NOMO-1 (cell line): ENCODE results near the gene GPR150.

Source experiments
- DNase-seq, 2 experiments: peaks; one replicate each; lab custom pipeline; 2025; ENCODE audit not compliant: unreplicated experiment in 2 of 2; lab: John Stamatoyannopoulos, UW

GPR150 gene

DNA sequence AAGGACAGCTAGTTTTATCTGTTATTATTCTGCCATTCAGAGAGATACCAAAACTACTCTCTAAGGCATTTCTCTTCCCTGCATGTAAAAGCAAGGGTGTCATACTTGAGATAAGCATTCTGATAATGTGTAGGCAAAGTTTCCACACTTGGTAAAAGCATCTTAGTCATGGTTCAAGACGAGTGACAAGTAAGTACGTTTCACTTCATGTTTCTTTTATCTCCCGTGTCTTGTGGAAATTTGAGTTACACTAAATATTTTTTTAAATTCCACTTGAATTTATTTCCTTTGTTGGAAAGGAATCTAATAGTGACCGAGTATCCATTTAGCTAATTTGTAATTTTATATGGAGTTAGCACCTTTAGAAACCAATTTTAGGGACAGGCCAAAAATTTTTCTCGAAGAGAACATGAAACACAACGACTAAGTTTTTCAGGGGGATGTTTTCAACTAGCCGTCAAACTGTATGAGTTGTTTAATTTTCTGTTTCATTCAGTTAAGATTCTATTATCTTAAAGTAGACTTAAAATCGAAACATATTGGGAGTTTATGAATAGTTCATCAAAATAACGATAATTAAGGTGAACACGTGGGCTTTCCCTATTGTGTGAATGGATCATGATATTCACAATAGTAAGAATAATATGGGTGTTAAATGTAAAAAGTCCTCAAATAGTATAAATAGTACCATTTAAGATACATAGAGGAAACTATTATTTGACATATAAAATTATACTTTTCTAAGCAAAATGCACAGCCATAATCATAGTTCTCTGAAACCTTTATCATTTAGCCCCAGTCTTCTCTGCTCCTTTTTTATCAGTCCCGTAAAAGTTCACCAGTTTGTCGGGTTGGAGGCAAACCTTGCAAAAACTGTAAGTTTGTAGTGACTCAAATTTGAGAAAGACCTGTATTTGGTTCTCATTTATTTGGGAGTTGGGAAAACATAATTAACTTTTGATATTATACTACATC, 28.3 kb downstream of the GPR150 start:
- DNase-seq, result peak in 1 of 2 experiments; percentile 56

DNA sequence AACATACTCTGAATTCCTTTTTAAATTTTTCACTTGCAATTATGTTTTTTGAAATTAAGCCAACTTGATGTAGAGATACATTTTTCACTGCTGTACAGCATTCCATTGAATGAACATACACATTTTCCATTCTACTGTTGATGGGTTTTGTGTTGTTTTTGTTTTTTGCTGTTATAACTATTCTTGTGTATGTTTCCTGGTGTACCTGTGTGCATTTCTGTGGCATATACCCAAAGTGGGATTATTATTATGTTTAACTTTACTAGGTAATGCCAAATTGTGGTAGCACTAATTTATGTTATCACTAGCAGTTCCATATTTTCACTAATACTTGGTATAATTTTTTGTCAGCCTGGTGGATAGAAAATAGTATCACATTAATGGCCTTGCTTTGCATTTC, 29.4 kb downstream of the GPR150 start:
- no peak for DNase-seq

DNA sequence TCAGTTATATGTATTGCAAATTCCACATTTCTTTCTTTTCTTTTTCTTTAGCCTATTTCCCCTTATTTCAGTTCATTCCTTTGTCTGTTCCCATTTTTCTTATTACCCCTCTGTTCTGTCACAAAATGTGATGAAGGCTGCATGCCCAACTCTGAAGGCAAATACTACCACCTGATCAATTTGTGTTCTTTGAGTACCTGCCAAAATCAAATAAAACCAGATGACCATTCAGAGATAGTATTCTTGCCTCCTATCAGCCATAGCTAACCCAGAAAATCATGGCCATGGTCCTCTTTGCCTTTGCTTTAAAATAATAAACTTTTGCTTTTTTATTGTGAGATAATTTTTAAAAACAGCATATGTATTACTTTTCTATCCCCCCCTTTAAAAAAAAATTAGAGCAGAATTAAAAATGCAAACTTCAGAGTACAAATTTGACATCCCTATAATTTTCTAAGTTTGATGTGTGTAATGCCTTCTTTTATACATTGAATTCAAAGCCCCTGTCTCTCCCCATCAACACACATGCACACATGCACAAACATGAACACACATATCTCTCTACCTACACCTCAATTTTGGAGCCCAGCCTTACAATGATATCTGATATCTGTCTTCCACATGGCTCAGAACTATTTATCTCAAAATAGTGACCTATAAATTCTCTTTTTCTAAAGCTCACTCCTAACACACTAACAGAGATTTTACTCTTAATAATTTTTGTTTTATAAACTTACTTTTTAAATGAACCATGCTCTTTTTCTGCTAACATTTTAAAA, 30.1 kb downstream of the GPR150 start:
- no peak for DNase-seq

DNA sequence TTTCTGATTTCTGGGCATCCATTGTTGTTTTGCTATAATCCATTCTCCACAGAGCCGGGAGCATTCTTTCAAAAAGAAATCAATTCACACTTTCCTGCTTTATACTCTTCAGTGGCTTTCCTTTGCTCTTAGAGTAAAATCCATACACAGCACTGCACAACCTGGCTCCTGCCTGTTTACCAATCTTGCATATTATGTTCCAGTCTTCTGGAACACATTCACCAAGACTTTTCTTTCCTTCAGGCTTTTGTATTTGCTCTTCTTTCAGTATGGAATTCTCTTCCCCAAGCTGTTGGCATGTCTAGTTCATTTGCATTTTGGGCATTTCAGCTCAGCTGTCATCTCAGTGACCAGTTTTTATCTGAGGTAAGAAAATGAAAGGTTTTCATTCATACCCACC, 33.0 kb downstream of the GPR150 start:
- DNase-seq, result no peak

DNA sequence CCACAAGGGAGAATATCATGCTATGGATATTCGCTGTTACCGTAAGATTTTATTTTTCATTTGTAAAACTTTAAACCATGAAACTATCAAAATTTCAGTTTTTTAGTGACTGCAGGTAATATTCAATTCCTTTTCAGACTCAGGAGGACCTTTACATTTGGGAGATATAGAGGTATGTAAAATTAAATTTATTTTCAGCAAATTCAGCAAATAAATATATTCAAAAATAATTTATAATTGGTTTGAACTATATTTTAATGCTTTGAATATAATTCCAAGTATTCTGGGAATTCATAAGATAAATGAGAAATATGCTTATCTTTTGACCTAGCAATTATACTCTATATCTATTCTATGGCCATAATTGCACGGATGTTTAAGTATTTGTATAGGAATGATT, 34.3 kb downstream of the GPR150 start:
- DNase-seq, result no peak

DNA sequence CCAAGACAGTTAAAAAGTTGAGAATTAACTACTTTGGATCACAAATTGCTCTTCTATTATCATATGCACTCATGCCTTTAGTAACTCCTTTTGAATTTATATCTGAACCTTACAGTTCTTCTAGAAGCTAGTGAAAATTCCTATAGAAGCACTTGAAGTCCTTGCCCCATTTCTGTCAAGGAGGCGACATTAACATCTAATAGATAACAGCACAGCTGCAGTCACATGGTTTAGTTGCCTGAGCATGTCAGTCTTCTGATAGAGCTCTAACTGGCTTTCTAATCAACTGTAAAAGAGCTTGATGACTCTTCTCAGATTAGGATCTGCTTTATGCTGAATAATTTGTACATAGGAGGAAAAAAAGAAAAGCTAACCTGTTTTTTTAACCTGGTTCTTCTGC, 35.7 kb downstream of the GPR150 start:
- no peak for DNase-seq

DNA sequence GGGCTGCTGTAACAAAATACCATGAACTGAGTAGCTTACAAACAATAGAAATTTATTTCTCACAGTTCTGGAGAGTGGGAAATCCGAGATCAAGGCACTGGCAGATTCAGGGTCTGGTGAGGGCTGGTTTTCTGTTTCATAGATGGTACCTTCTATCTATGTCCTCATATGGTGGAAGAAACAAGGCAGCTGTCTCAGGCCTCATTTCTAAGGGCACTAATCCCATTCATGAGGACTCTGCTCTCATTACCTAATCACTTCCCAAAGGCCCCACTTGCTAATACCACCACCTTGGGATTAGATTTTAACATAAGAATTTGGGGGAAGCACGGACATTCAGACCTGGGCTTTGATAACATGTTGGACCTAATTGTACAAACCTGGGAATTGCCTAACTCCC, 40.2 kb downstream of the GPR150 start:
- DNase-seq, result no peak

DNA sequence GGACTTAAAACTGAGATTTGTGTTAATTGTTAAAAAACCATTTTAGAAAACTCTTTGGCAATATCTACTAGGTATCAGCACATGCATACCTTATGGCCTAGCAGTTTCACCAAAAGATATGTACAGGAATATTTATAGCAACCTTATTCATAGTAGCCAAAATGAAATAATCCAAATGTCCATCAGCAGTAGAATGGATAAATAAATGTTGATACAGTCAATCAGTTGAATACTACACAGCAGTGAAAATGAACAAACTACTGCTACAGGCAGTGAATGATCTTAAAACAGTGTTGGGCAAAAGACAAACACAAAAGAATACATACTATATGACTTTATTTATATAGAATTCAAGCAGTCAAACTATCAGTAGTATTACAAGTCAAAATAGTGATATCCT, 43.1 kb downstream of the GPR150 start:
- DNase-seq, result no peak

DNA sequence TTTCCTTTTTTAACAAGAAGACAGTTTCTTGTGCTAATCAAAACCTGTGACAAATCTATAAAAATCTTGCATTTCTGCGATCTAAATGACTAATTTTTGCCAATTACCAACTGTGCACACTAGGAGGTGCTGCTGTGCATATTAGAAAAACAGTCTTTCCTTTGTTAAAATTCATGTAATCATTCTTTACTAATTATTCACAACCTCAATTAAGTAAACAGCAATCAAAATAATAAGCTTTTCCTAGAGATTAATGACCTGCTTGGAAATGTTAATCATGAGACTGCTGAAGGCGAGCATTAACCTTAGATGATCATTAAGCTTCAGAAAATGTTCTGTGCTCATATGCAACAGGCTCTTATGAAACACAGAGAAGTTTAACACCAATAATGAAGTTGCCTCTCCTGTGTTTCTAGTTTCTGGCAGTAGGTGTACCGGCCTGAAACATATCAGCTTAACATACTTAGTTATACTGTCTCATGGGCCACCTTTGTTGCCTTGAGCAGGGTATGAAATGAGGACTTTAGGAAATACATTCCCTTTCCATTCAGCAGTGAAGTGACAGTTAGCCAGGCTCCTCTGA, 44.4 kb downstream of the GPR150 start:
- DNase-seq, result peak in 1 of 2 experiments; percentile 46

DNA sequence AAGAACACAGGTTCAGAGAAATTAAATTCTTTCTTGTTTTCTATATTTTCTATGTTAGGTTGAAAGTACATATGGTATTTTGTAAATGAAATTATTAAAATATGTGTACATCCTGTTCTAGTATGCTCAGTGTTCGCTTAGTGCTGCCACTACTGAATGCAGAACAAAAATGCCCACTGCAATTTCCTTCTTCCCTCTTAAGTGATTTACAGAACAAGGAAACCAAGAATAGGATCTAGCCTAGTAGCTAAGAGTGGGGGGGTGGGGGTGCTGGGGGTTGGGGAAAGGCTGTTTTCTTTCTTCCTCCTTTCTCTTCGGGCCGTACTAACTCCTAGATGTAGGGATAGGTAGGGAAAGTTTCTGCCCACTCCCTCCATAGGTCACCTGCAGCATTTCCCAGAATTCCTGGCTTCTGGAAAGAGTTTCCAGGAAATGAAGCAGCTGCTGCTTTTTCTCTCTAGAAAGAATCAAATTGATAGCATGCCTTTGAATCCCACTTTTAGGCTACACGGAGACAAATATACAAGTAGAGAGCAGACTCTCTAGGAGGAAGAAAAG, 47.3 kb downstream of the GPR150 start:
- peak; percentile 45 to 47 for DNase-seq

DNA sequence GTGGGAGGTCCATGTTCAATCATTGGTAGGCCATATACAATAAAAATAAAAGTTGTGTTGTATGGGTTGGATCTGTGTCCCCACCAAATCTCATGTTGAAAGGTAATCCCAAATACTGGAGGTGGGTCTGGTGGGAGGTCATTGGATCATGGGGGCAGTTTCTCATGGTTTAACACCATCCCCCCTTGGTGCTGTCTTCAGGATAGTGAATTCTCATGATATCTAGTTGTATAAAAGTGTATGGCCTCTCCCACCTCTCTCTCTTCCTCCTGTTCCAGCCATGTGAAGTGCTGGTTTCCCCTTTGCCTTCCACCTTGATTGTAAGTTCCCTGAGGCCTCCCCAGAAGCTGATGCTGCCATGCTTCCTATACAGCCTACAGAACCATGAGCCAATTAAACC, 47.8 kb downstream of the GPR150 start:
- DNase-seq, result no peak

DNA sequence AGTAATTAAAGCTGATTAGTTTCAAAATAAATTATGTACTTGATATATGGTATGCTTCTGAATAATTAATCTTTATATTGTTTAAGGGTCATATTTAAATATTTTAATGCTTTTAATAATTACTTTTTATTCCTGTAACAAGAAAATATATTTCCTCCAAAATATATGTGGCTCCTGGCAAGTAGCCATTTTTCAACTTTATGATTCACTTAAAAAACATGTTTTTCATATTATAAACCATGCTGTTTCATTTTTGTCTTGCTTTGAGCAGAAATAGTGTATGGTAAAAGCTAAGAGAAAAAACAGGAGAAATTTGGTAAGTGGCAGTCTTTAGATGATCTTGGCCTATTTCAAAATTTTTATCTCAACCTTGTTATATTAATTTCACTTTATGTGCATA, 48.3 kb downstream of the GPR150 start:
- no peak for DNase-seq

DNA sequence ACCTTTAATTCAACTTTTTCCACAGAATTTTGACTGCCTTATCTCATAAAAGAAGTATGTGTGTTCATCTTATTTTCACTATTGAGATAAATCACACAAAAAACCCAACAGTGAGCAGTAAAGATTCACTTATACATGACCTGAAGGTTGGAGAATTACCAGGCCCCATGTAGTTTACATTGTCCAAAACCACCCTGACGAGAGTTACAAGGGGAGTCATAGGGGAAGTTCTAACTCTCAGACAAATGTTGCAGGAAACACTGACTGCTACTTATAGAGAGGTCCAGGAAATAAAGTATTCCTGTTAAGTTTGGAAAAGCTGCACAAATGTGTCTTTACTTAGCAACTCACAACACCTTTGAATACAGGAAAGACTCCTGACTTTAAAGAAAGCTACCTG, 48.8 kb downstream of the GPR150 start:
- no peak for DNase-seq

DNA sequence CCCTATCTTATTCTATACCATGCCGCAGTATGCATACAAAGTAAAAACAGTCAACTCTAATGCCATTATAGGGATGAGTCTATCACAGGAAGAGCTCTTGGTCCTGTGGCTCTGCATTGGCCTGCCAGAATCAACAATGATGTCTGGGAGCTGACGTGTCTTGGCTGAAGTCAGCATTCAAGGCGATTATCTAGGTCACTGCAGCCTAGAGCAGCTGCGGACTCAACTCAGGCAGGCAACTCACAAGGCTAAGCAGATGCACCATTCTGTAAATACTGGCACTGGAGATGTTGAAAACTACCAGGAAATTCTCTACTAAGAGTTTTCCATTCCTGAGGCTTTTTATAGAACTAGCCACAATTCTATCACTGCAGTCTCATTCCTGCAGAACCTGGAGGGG, 49.7 kb downstream of the GPR150 start:
- DNase-seq, result no peak

DNA sequence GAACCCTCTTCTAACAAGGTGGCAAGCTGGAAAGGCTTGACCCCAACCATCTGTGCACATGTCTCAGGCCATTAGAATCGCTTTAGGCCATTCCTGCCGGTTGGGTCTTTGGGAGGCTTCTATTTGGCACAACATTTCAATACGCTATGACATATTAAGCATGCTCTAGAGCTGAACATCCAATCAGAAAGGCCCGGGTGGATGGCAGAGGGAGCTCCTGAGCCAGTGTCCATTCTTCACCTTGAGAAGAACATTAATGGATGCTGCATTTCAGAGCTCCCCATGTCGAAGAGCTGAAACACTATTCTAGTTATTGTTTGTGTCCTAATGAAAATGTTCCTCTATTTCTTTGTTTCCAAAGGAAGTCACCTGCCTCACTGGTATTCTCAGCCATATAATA, 50.1 kb downstream of the GPR150 start:
- DNase-seq, result no peak

DNA sequence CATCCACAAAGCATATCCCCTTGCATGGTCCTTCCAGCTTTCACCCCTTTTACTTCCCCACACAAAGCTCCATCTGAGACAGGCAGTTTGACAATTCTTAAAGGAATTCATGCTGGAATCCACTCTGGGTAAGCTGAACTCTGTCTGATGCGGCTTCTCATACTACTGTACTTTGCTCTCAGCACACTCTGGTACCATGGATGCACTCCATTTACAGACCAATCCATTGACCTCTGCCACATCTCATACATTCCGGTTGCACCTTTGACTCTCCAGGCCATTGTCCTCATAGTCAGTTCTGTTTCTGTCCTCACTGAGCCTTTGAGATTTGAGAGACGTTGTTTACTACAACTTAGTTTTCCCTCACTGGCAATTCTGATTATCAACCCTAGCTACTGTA, 50.7 kb downstream of the GPR150 start:
- DNase-seq, result no peak
